A172 (cell line): ENCODE results near the gene C12orf60. TPM values are rescaled to one million over a fixed set of nuclear protein-coding genes. Genes with fewer than 3 reads are reported as not detected.

Experiments used
- DNase-seq: peaks from one replicate; pipeline ENCODE4 v3.0.0-alpha.2; 2015; ENCODE audit warnings: low spot score
- total RNA-seq: library from RNA; depleted of rRNA; stranded (reverse); fragments of >200 nt; shearing (Covaris generic); gene quantifications from 2 replicates; pipeline ENCODE4 v1.2.3, GENCODE V29; 2014

Gene C12orf60
- total RNA-seq, 1 experiment from 2014 or later, result 0.05 TPM

GRCh38 chr12:14776236-14776961 is 27.1 kb upstream of the C12orf60 start:
- DNase-seq, result no peak

- no peak for DNase-seq
Measured at GRCh38 chr12:14777271-14777670, 26.2 kb upstream of the C12orf60 start.

- DNase-seq, result no peak
Measured at GRCh38 chr12:14779834-14780233, 23.6 kb upstream of the C12orf60 start.

GRCh38 chr12:14780859-14781258 is 22.6 kb upstream of the C12orf60 start:
- no peak for DNase-seq

GRCh38 chr12:14781563-14781962 is 21.9 kb upstream of the C12orf60 start:
- DNase-seq, result no peak

- no peak for DNase-seq
Measured at GRCh38 chr12:14782756-14783155, 20.7 kb upstream of the C12orf60 start.

GRCh38 chr12:14784471-14784870 is 19.0 kb upstream of the C12orf60 start:
- no peak for DNase-seq

- no peak for DNase-seq
Measured at GRCh38 chr12:14785568-14785967, 17.9 kb upstream of the C12orf60 start.

GRCh38 chr12:14795028-14795448 is 8.4 kb upstream of the C12orf60 start:
- DNase-seq, result no peak

GRCh38 chr12:14802247-14802646 is 1.2 kb upstream of the C12orf60 start:
- DNase-seq, result no peak

- DNase-seq, result no peak
Measured at GRCh38 chr12:14802721-14803010, 804 bp upstream of the C12orf60 start.

GRCh38 chr12:14803830-14804160 is 325 bp downstream of the C12orf60 start:
- DNase-seq, result no peak

GRCh38 chr12:14810167-14810952 is 6.9 kb downstream of the C12orf60 start:
- no peak for DNase-seq

GRCh38 chr12:14810953-14811483 is 7.5 kb downstream of the C12orf60 start:
- DNase-seq, result peak; percentile 22

GRCh38 chr12:14811486-14811885 is 8.0 kb downstream of the C12orf60 start:
- no peak for DNase-seq

- no peak for DNase-seq
Measured at GRCh38 chr12:14814014-14814413, 10.5 kb downstream of the C12orf60 start, which contains the start of gene SMCO3. Gene SMCO3, minus strand, starts transcription at chr12:14814182. Its CDS starts 7,502 bp downstream, at chr12:14806680.

GRCh38 chr12:14824012-14824634 is 20.7 kb downstream of the C12orf60 start:
- no peak for DNase-seq

GRCh38 chr12:14825256-14825655 is 21.8 kb downstream of the C12orf60 start:
- no peak for DNase-seq

- DNase-seq, result no peak
Measured at GRCh38 chr12:14826491-14826890, 23.0 kb downstream of the C12orf60 start.

GRCh38 chr12:14827043-14827442 is 23.6 kb downstream of the C12orf60 start:
- DNase-seq, result no peak

- DNase-seq, result no peak
Measured at GRCh38 chr12:14828892-14829291, 25.4 kb downstream of the C12orf60 start.

- no peak for DNase-seq
Measured at GRCh38 chr12:14833336-14833735, 29.9 kb downstream of the C12orf60 start.

- DNase-seq, result peak; percentile 46
Measured at GRCh38 chr12:14833952-14834351, 30.5 kb downstream of the C12orf60 start.
